Astrocyte (in vitro differentiated cells and primary cell): ENCODE measurements around the gene RNGTT. TPM values are rescaled to one million over a fixed set of nuclear protein-coding genes. Genes with fewer than 3 reads are reported as not detected.
A peak's percentile ranks its signal among the peaks of the same experiment; 100 is the strongest.

ENCODE experiments used
- DNase-seq: peaks from one replicate; pipeline ENCODE4 v3.0.0-alpha.2; 2010; ENCODE audit warnings: low read depth
- FAIRE-seq: peaks from 2 replicates; lab custom pipeline; 2011; peaks lifted over from hg19 to GRCh38; lab: Jason Lieb, UNC
- H2AFZ ChIP-seq: 2 replicates; pipeline ENCODE4 v1.6.0; 2012; ENCODE audit warnings: low read depth, low read length, inconsistent platforms
- H3K27ac ChIP-seq: 2 replicates; pipeline ENCODE4 v1.5.1; 2011; ENCODE audit warnings: low read depth, low read length, inconsistent platforms
- H3K27me3 ChIP-seq: 2 replicates; pipeline ENCODE4 v1.6.0; 2011; ENCODE audit warnings: low read length, inconsistent platforms; ENCODE audit not compliant: insufficient read depth
- H3K36me3 ChIP-seq: 2 replicates; pipeline ENCODE4 v1.5.1; 2011; ENCODE audit warnings: low read length, inconsistent platforms; ENCODE audit not compliant: insufficient read depth
- H3K4me1 ChIP-seq: 2 replicates; pipeline ENCODE4 v1.5.1; 2011; ENCODE audit warnings: low read length, inconsistent platforms; ENCODE audit not compliant: insufficient read depth
- H3K4me2 ChIP-seq: 2 replicates; pipeline ENCODE4 v1.6.0; 2012; ENCODE audit warnings: low read length, inconsistent platforms
- H3K4me3 ChIP-seq: 2 replicates; pipeline ENCODE4 v1.5.1; 2011; ENCODE audit warnings: low read depth, mild to moderate bottlenecking, low read length, inconsistent platforms; ENCODE audit not compliant: insufficient read depth
- H3K79me2 ChIP-seq: 2 replicates; pipeline ENCODE4 v1.6.0; 2012; ENCODE audit warnings: mild to moderate bottlenecking, low read length, inconsistent platforms; ENCODE audit not compliant: insufficient read depth
- H3K9ac ChIP-seq: 2 replicates; pipeline ENCODE4 v1.6.0; 2012; ENCODE audit warnings: mild to moderate bottlenecking, low read length, inconsistent platforms
- H3K9me3 ChIP-seq: 2 replicates; pipeline ENCODE4 v1.5.1; 2012; ENCODE audit warnings: low read depth, mild to moderate bottlenecking, low read length, inconsistent platforms; ENCODE audit not compliant: insufficient read depth
- H4K20me1 ChIP-seq: 2 replicates; pipeline ENCODE4 v1.6.0; 2012; ENCODE audit warnings: low read length, inconsistent platforms; ENCODE audit not compliant: insufficient read depth
- H3K27ac Mint-ChIP-seq: one replicate; pipeline ENCODE4 v1.8.0; 2021; ENCODE audit warnings: mild to moderate bottlenecking, mixed read lengths; ENCODE audit not compliant: unreplicated experiment
- H3K27me3 Mint-ChIP-seq: one replicate; pipeline ENCODE4 v1.8.0; 2021; ENCODE audit warnings: low read depth, mixed read lengths; ENCODE audit not compliant: unreplicated experiment
- H3K36me3 Mint-ChIP-seq: one replicate; pipeline ENCODE4 v1.8.0; 2021; ENCODE audit warnings: low read depth, mixed read lengths; ENCODE audit not compliant: unreplicated experiment
- H3K4me1 Mint-ChIP-seq: one replicate; pipeline ENCODE4 v1.8.0; 2021; ENCODE audit warnings: low read depth, mixed read lengths; ENCODE audit not compliant: unreplicated experiment
- H3K4me3 Mint-ChIP-seq: one replicate; pipeline ENCODE4 v1.8.0; 2021; ENCODE audit warnings: mild to moderate bottlenecking, moderate library complexity, mixed read lengths; ENCODE audit not compliant: unreplicated experiment
- H3K9me3 Mint-ChIP-seq: one replicate; pipeline ENCODE4 v1.8.0; 2021; ENCODE audit warnings: mild to moderate bottlenecking, mixed read lengths; ENCODE audit not compliant: unreplicated experiment
- CTCF ChIP-seq: IDR thresholded peaks from 2 replicates; pipeline ENCODE4 v1.5.1; 2011; ENCODE audit warnings: low read depth, mild to moderate bottlenecking, inconsistent platforms, low read length, moderate library complexity; ENCODE audit not compliant: insufficient read depth
- EZH2 ChIP-seq: IDR thresholded peaks from 2 replicates; pipeline ENCODE4 v1.6.1; 2012; ENCODE audit warnings: mild to moderate bottlenecking, low read length, inconsistent platforms; ENCODE audit not compliant: insufficient read depth
- total RNA-seq: library from RNA; stranded (reverse); gene quantifications from 2 replicates; pipeline ENCODE4 v1.2.1, GENCODE V29; 2021

RNGTT gene
- total RNA-seq, 1 donor from 2014 or later = 16.0 TPM

DNA sequence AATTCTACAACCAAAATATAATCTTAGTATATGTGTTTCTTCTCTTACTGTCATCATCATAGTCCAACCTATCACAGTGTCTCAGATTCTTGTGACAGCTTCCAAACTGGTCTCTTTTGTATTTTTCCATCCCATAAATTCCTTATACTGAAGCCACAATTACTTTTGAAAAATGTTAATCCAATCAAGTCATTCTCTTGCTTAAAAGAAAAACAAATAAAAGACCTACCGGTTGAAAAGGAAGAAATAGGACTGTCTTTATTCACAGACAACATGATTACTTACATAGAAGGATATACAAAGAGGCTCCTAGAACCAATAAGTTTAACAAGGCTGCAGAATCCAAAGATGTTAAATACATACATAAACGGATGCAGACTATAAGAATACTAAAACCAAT lies 339.9 kb downstream of the RNGTT start:
- H3K4me3 Mint-ChIP-seq = no peak overlapping the region
- H3K27ac Mint-ChIP-seq = no peak overlapping the region
- H3K4me1 Mint-ChIP-seq = peaks cover 5% of the 10 kb centered on the region
- Histone ChIP-seq H3K4me1 (no peaks in the 10 kb centered on the region), H4K20me1 (no peaks in the 10 kb centered on the region), H3K27ac (no peak overlapping the region), H3K4me2 (no peak overlapping the region), H3K79me2 (no peaks in the 10 kb centered on the region), H3K36me3 (no peaks in the 10 kb centered on the region), H2AFZ (no peak overlapping the region), H3K27me3 (no peaks in the 10 kb centered on the region), H3K9ac (no peak overlapping the region), H3K9me3 (no peaks in the 10 kb centered on the region), H3K4me3 (no peak overlapping the region)
- H3K9me3 Mint-ChIP-seq = no peaks in the 10 kb centered on the region
- no peak for DNase-seq
- H3K27me3 Mint-ChIP-seq = no peaks in the 10 kb centered on the region
- no peak for TF ChIP-seq EZH2
- TF ChIP-seq CTCF = no peak
- H3K36me3 Mint-ChIP-seq = no peaks in the 10 kb centered on the region
- peak; percentile 34 for FAIRE-seq

GRCh38 chr6:88619951-88620350 lies 343.5 kb downstream of the RNGTT start:
- H3K79me2 ChIP-seq = no peaks in the 10 kb centered on the region
- Mint-ChIP-seq H3K9me3 (no peaks in the 10 kb centered on the region), H3K4me3 (no peak overlapping the region), H3K27ac (no peak overlapping the region), H3K36me3 (no peaks in the 10 kb centered on the region), H3K27me3 (no peaks in the 10 kb centered on the region), H3K4me1 (no peaks in the 10 kb centered on the region)
- no peak overlapping the region for H3K9ac ChIP-seq
- no peaks in the 10 kb centered on the region for H4K20me1 ChIP-seq
- H3K4me3 ChIP-seq = no peak overlapping the region
- no peaks in the 10 kb centered on the region for H3K9me3 ChIP-seq
- TF ChIP-seq CTCF (no peak), EZH2 (no peak)
- DNase-seq = no peak
- H3K4me2 ChIP-seq = no peak overlapping the region
- no peaks in the 10 kb centered on the region for H3K36me3 ChIP-seq
- no peaks in the 10 kb centered on the region for H3K27me3 ChIP-seq
- no peak overlapping the region for H3K27ac ChIP-seq
- H2AFZ ChIP-seq = no peak overlapping the region
- FAIRE-seq = no peak
- no peaks in the 10 kb centered on the region for H3K4me1 ChIP-seq

- Histone ChIP-seq H2AFZ (no peak overlapping the region), H3K27ac (no peak overlapping the region), H3K4me3 (no peak overlapping the region), H3K9ac (no peak overlapping the region), H3K9me3 (no peaks in the 10 kb centered on the region), H3K4me1 (no peaks in the 10 kb centered on the region), H4K20me1 (no peaks in the 10 kb centered on the region), H3K27me3 (no peaks in the 10 kb centered on the region), H3K36me3 (no peaks in the 10 kb centered on the region), H3K4me2 (no peak overlapping the region), H3K79me2 (no peaks in the 10 kb centered on the region)
- no peaks in the 10 kb centered on the region for H3K9me3 Mint-ChIP-seq
- H3K4me1 Mint-ChIP-seq = no peaks in the 10 kb centered on the region
- H3K27me3 Mint-ChIP-seq = no peaks in the 10 kb centered on the region
- DNase-seq = no peak
- no peak overlapping the region for H3K27ac Mint-ChIP-seq
- no peak for TF ChIP-seq CTCF
- TF ChIP-seq EZH2 = no peak
- no peaks in the 10 kb centered on the region for H3K36me3 Mint-ChIP-seq
- H3K4me3 Mint-ChIP-seq = no peak overlapping the region
- no peak for FAIRE-seq
Measured at GRCh38 chr6:88616380-88616779, 347.0 kb downstream of the RNGTT start.
